GM19452 (cell line): Measurements from ENCODE around the gene PKHD1.
"Not testable (repeated sequence)": the region's sequence is repeated elsewhere in the genome, so short reads cannot be mapped to it uniquely, and the experiment has no call there.

ENCODE experiments used
- ATAC-seq: cut with Tn5 transposase; IDR thresholded peaks from one replicate; pipeline ENCODE4 v1.9.1; 2021; ENCODE audit not compliant: unreplicated experiment

Gene PKHD1

GRCh38 chr6:51930602-51931001, 156.8 kb downstream of the PKHD1 start:
- no peak for ATAC-seq

- no peak for ATAC-seq
These were observed 157.4 kb downstream of the PKHD1 start for GRCh38 chr6:51929934-51930574.

- ATAC-seq, result peak; percentile 70
These were observed 159.1 kb downstream of the PKHD1 start for GRCh38 chr6:51928320-51928719.

- no peak for ATAC-seq
These were observed 160.0 kb downstream of the PKHD1 start for GRCh38 chr6:51927450-51927849.

- ATAC-seq, result no peak
These were observed 161.3 kb downstream of the PKHD1 start for GRCh38 chr6:51926125-51926524.

- ATAC-seq, result not testable (repeated sequence)
These were observed 164.9 kb downstream of the PKHD1 start for GRCh38 chr6:51922479-51922878.

GRCh38 chr6:51918347-51918746, 169.1 kb downstream of the PKHD1 start:
- ATAC-seq, result not testable (repeated sequence)

GRCh38 chr6:51915098-51915497, 172.3 kb downstream of the PKHD1 start:
- no peak for ATAC-seq

GRCh38 chr6:51913265-51913664, 174.1 kb downstream of the PKHD1 start:
- ATAC-seq, result no peak

- no peak for ATAC-seq
These were observed 176.6 kb downstream of the PKHD1 start for GRCh38 chr6:51910851-51911250.

GRCh38 chr6:51908243-51908642, 179.2 kb downstream of the PKHD1 start:
- ATAC-seq, result no peak

GRCh38 chr6:51901766-51902764, 185.3 kb downstream of the PKHD1 start:
- no peak for ATAC-seq

- ATAC-seq, result no peak
These were observed 194.0 kb downstream of the PKHD1 start for GRCh38 chr6:51893366-51893765.

GRCh38 chr6:51892750-51893149, 194.7 kb downstream of the PKHD1 start:
- ATAC-seq, result no peak

- ATAC-seq, result no peak
These were observed 195.1 kb downstream of the PKHD1 start for GRCh38 chr6:51892339-51892738.

GRCh38 chr6:51891784-51892183, 195.6 kb downstream of the PKHD1 start:
- no peak for ATAC-seq

- no peak for ATAC-seq
These were observed 199.6 kb downstream of the PKHD1 start for GRCh38 chr6:51887859-51888258.

GRCh38 chr6:51885957-51886356, 201.5 kb downstream of the PKHD1 start:
- ATAC-seq, result no peak

- ATAC-seq, result no peak
These were observed 218.6 kb downstream of the PKHD1 start for GRCh38 chr6:51868591-51869355.

- ATAC-seq, result no peak
These were observed 220.5 kb downstream of the PKHD1 start for GRCh38 chr6:51866867-51867266.

- ATAC-seq, result no peak
These were observed 221.4 kb downstream of the PKHD1 start for GRCh38 chr6:51865996-51866395.
